ENCODE data around the gene PRSS53. TPM values are rescaled to one million over a fixed set of nuclear protein-coding genes. Genes with fewer than 3 reads are reported as not detected.

The PRSS53 gene
- total and polyA plus RNA-seq, 10 of the 15 experiments (the other 5 are each of a cell fraction or from before 2014, with no cell fraction given): 0.35 to 3.4 (median 0.88) TPM; not detected in 2

DNA sequence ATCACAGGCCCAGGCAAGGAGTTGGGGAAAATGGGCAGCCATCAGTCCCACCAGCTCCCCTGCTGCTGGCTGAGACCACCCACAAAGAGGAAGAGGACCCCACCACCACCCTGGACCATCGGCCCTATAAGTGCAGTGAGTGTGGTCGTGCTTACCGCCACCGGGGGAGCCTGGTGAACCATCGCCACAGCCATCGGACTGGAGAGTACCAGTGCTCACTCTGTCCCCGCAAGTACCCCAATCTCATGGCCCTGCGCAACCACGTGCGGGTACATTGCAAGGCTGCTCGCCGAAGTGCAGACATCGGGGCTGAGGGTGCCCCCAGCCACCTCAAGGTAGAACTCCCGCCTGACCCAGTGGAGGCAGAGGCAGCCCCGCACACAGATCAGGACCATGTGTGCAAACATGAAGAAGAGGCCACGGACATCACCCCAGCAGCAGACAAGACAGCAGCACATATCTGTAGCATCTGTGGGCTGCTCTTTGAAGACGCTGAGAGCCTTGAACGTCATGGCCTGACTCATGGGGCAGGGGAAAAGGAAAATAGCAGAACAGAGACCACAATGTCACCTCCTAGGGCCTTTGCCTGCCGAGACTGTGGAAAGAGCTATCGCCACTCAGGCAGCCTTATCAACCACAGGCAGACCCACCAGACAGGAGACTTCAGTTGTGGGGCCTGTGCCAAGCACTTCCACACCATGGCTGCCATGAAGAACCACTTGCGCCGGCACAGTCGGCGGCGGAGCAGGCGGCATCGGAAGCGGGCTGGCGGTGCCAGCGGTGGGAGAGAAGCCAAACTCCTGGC is 10.9 kb downstream of the PRSS53 start:
- ATAC-seq (no peak), DNase-seq (ENCODE audit: low read depth, low spot score) (no peak), FAIRE-seq (no peak)
- no peak overlapping the region for H3K27ac ChIP-seq (ENCODE audit: control insufficient read depth, insufficient read depth)
- no peaks in the 10 kb centered on the region; the same call in 1 of the 2 replicates for H3K4me1 ChIP-seq (ENCODE audit: control insufficient read depth, insufficient read depth, low read length)
- no peaks in the 10 kb centered on the region for H3K27me3 ChIP-seq (replicated peaks in 1 of 2; ENCODE audit: control insufficient read depth in 2 of 2, insufficient read depth in 2 of 2, low read length in 1 of 2)
- H3K4me3 ChIP-seq: no peak overlapping the region
- no peaks in the 10 kb centered on the region for H3K9me3 ChIP-seq (replicated peaks; ENCODE audit: control insufficient read depth, insufficient read depth, low read length)
- RAD21 ChIA-PET (ENCODE audit: unreplicated experiment): no interaction called here
- intact Hi-C loops (cut with micrococcal nuclease; ENCODE audit: unreplicated experiment) (loop anchor here (10.0 kb wide), 1 partner anchor 83 kb away; no protein-coding TSS in a partner anchor), in situ Hi-C loops (cut with MboI) (no loop called here)
- POLR2A ChIA-PET: no interaction called here
- H3K4me2 ChIP-seq (ENCODE audit: control insufficient read depth, insufficient read depth): no peak overlapping the region
- WGBS (ENCODE audit: insufficient coverage, insufficient replicate concordance, low lambda C conversion rate, missing lambda C conversion rate): 96% methylated on average over 30 of the region's 30 CpGs
- H4K20me1 ChIP-seq (ENCODE audit: control insufficient read depth, insufficient read depth): no peaks in the 10 kb centered on the region
- no peak overlapping the region for H2AFZ ChIP-seq (ENCODE audit: control insufficient read depth, low read depth, low read length)
- peaks cover 8 to 14% of the 10 kb centered on the region in 2 experiments; a peak in 3 of 4 replicates for H3K36me3 ChIP-seq (ENCODE audit: control insufficient read depth in 2 of 2, insufficient read depth in 2 of 2, low read length in 1 of 2)
- SMC1A ChIA-PET (ENCODE audit: uncharacterized antibody, unreplicated experiment): no interaction called here
- H3K79me2 ChIP-seq (ENCODE audit: control insufficient read depth, insufficient read depth, low read length): peaks cover 25% of the 10 kb centered on the region
- CTCF ChIA-PET: interaction anchor here (0.6 to 1.2 kb wide), 3 partner anchors 92 to 105 kb away, joined by 3 to 5 read pairs (median 4); partner anchors contain the start of gene HSD3B7
- no TSS peak for BruUV-seq (replicated peaks)
- H3K9ac ChIP-seq (ENCODE audit: control insufficient read depth, insufficient read depth, low read length): no peak overlapping the region
- TF ChIP-seq CBFB (IDR thresholded peaks at IDR 0.05; ENCODE audit: low read depth): no peak
- TF ChIP-seq ZZZ3 (IDR thresholded peaks at IDR 0.05; ENCODE audit: control insufficient read depth, insufficient read length, low read depth): no peak
- no peak for TF ChIP-seq ZBED1 (IDR thresholded peaks at IDR 0.05; ENCODE audit: borderline replicate concordance)
- TF ChIP-seq RCOR1 (conservative IDR thresholded peaks at IDR 0.05; ENCODE audit: low read depth, low read length): no peak
- no peak for TF ChIP-seq BHLHE40 (IDR thresholded peaks at IDR 0.05; ENCODE audit: borderline replicate concordance in 1 of 2, low read depth in 2 of 2, low read length in 1 of 2)
- no peak for TF ChIP-seq CREM (IDR thresholded peaks at IDR 0.05; ENCODE audit: low read depth)
- no peak for TF ChIP-seq SMC3 (IDR thresholded peaks at IDR 0.05; ENCODE audit: borderline replicate concordance, low read length)
- no peak for TF ChIP-seq BACH1 (IDR thresholded peaks at IDR 0.05; ENCODE audit: borderline replicate concordance)
- TF ChIP-seq EZH2 (IDR thresholded peaks at IDR 0.05; ENCODE audit: borderline replicate concordance, control insufficient read depth, low read depth, low read length): no peak

Data from GM12878 (cell line).